ENCODE results near the gene GAN. TPM values are rescaled to one million over a fixed set of nuclear protein-coding genes. Genes with fewer than 3 reads are reported as not detected.

GAN gene
- total and polyA plus RNA-seq, 10 of the 15 experiments (the other 5 are each of a cell fraction or from before 2014, with no cell fraction given), result 0.42 to 8.4 (median 2.5) TPM

DNA sequence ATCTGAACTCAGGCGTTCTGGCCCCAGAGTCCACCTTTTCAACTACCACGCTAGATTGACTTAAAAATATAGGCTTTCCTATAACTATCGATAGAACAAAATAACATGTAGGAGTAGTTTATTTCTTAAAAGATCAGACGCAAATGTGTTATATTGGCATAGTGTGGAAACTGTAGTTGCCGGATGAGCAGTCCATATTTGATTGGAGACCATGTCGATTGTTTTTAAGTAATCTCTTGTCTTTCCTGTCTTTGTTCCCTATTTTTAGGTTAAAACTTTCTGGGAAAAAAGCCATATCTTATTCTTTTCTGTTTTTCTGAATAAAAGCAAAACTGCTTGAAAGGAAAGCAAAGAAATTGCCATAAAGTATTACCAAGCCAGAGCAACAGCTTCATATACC, 53.1 kb downstream of the GAN start:
- H3K27ac ChIP-seq (ENCODE audit: control insufficient read depth, insufficient read depth), result no peak overlapping the region
- ChIA-PET POLR2A (no interaction called here), SMC1A (ENCODE audit: uncharacterized antibody, unreplicated experiment) (interaction anchor here (0.8 to 1.9 kb wide), 4 partner anchors 14 to 371 kb away, joined by 3 to 6 read pairs (median 4); no protein-coding TSS in a partner anchor), RAD21 (ENCODE audit: unreplicated experiment) (interaction anchor here (1.3 to 3.4 kb wide), 3 partner anchors 356 to 506 kb away, joined by 4 to 11 read pairs (median 4); no protein-coding TSS in a partner anchor), CTCF (interaction anchor here (0.6 to 5.6 kb wide), 17 partner anchors 8 to 506 kb away, joined by 3 to 33 read pairs (median 3); no protein-coding TSS in a partner anchor)
- no peak for DNase-seq (ENCODE audit: low read depth, low spot score)
- peaks cover 3 to 8% of the 10 kb centered on the region in 2 experiments for H3K36me3 ChIP-seq (ENCODE audit: control insufficient read depth in 2 of 2, insufficient read depth in 2 of 2, low read length in 1 of 2)
- no peak overlapping the region for H3K9ac ChIP-seq (ENCODE audit: control insufficient read depth, insufficient read depth, low read length)
- FAIRE-seq, result no peak
- BruUV-seq (replicated peaks), result no TSS peak
- H2AFZ ChIP-seq (ENCODE audit: control insufficient read depth, low read depth, low read length), result no peak overlapping the region
- no peaks in the 10 kb centered on the region for H3K79me2 ChIP-seq (ENCODE audit: control insufficient read depth, insufficient read depth, low read length)
- no peaks in the 10 kb centered on the region for H3K27me3 ChIP-seq (replicated peaks in 1 of 2; ENCODE audit: control insufficient read depth in 2 of 2, insufficient read depth in 2 of 2, low read length in 1 of 2)
- H4K20me1 ChIP-seq (ENCODE audit: control insufficient read depth, insufficient read depth), result no peaks in the 10 kb centered on the region
- intact Hi-C loops (cut with micrococcal nuclease; ENCODE audit: unreplicated experiment), result loop anchor here (5.0 to 10.0 kb wide), 3 partner anchors 34 to 867 kb away; no protein-coding TSS in a partner anchor
- no peak for TF ChIP-seq RAD21 (IDR thresholded peaks at IDR 0.05; ENCODE audit: insufficient read depth, low read depth, low read length)
- no peak for TF ChIP-seq BHLHE40 (IDR thresholded peaks at IDR 0.05; ENCODE audit: borderline replicate concordance in 1 of 2, low read depth in 2 of 2, low read length in 1 of 2)
- TF ChIP-seq PAX8 (IDR thresholded peaks at IDR 0.05), result no peak
- TF ChIP-seq RAD51 (IDR thresholded peaks at IDR 0.05), result no peak
- TF ChIP-seq RB1 (IDR thresholded peaks at IDR 0.05; ENCODE audit: borderline replicate concordance), result no peak
- TF ChIP-seq SP1 (IDR thresholded peaks at IDR 0.05; ENCODE audit: low read depth, low read length), result no peak
- TF ChIP-seq LARP7 (IDR thresholded peaks at IDR 0.05), result no peak
- no peak for TF ChIP-seq JUNB (IDR thresholded peaks at IDR 0.05)
- TF ChIP-seq SUPT20H (IDR thresholded peaks at IDR 0.05; ENCODE audit: borderline replicate concordance, control insufficient read depth, low read depth, low read length), result no peak
- TF ChIP-seq, protein P1, sequence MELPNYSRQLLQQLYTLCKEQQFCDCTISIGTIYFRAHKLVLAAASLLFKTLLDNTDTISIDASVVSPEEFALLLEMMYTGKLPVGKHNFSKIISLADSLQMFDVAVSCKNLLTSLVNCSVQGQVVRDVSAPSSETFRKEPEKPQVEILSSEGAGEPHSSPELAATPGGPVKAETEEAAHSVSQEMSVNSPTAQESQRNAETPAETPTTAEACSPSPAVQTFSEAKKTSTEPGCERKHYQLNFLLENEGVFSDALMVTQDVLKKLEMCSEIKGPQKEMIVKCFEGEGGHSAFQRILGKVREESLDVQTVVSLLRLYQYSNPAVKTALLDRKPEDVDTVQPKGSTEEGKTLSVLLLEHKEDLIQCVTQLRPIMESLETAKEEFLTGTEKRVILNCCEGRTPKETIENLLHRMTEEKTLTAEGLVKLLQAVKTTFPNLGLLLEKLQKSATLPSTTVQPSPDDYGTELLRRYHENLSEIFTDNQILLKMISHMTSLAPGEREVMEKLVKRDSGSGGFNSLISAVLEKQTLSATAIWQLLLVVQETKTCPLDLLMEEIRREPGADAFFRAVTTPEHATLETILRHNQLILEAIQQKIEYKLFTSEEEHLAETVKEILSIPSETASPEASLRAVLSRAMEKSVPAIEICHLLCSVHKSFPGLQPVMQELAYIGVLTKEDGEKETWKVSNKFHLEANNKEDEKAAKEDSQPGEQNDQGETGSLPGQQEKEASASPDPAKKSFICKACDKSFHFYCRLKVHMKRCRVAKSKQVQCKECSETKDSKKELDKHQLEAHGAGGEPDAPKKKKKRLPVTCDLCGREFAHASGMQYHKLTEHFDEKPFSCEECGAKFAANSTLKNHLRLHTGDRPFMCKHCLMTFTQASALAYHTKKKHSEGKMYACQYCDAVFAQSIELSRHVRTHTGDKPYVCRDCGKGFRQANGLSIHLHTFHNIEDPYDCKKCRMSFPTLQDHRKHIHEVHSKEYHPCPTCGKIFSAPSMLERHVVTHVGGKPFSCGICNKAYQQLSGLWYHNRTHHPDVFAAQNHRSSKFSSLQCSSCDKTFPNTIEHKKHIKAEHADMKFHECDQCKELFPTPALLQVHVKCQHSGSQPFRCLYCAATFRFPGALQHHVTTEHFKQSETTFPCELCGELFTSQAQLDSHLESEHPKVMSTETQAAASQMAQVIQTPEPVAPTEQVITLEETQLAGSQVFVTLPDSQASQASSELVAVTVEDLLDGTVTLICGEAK (IDR thresholded peaks at IDR 0.05; ENCODE audit: borderline replicate concordance), result no peak
- no peak for TF ChIP-seq CHD1 (IDR thresholded peaks at IDR 0.05; ENCODE audit: low read depth, low read length)
- no peak for TF ChIP-seq PML (IDR thresholded peaks at IDR 0.05; ENCODE audit: low read length)
- TF ChIP-seq SIN3A (IDR thresholded peaks at IDR 0.05; ENCODE audit: low read depth, low read length), result no peak
- no peak for TF ChIP-seq POU2F2 (IDR thresholded peaks at IDR 0.05; ENCODE audit: borderline replicate concordance, low read depth, low read length)
- no peak for TF ChIP-seq BRCA1 (IDR thresholded peaks at IDR 0.05; ENCODE audit: low read depth, low read length)
- no peak for TF ChIP-seq EZH2 (IDR thresholded peaks at IDR 0.05; ENCODE audit: borderline replicate concordance, control insufficient read depth, low read depth, low read length)
- ATAC-seq, result no peak
- in situ Hi-C loops (cut with MboI), result loop anchor here (5.0 kb wide), 1 partner anchor 359 kb away; no protein-coding TSS in a partner anchor
- H3K9me3 ChIP-seq (replicated peaks; ENCODE audit: control insufficient read depth, insufficient read depth, low read length), result no peaks in the 10 kb centered on the region
- H3K4me2 ChIP-seq (ENCODE audit: control insufficient read depth, insufficient read depth), result no peak overlapping the region
- 98% methylated on average over 6 of the region's 6 CpGs for WGBS (ENCODE audit: insufficient coverage, insufficient replicate concordance, low lambda C conversion rate, missing lambda C conversion rate)
- H3K4me1 ChIP-seq (ENCODE audit: control insufficient read depth, insufficient read depth, low read length), result peaks cover 4% of the 10 kb centered on the region; the same call in 1 of the 2 replicates
- H3K4me3 ChIP-seq, result no peak overlapping the region
